Mesenchymal stem cell (in vitro differentiated cells and primary cell): ENCODE data around the gene DCDC2.
"Not testable (repeated sequence)": the region's sequence is repeated elsewhere in the genome, so short reads cannot be mapped to it uniquely, and the experiment has no call there.

Experiments
- DNase-seq: peaks from one replicate; pipeline ENCODE4 v3.0.0-alpha.2; 2013
- H2AFZ ChIP-seq: one replicate; pipeline ENCODE4 v1.6.1; 2013; ENCODE audit warnings: low read depth, mild to moderate bottlenecking, control low read depth, inconsistent platforms, low read length, moderate library complexity
- H2AK5ac ChIP-seq: 2 replicates; pipeline ENCODE4 v1.6.1; 2013; ENCODE audit warnings: low read length, moderate library complexity, mild to moderate bottlenecking, inconsistent platforms; ENCODE audit not compliant: severe bottlenecking
- H2BK120ac ChIP-seq: one replicate; pipeline ENCODE4 v1.6.1; 2013; ENCODE audit warnings: low read depth, mild to moderate bottlenecking, inconsistent platforms, low read length, moderate library complexity
- H2BK12ac ChIP-seq, 2 experiments: one replicate each; pipeline ENCODE4 v1.6.1; 2013; ENCODE audit warnings: inconsistent platforms in 2 of 2, low read length in 2 of 2, mild to moderate bottlenecking in 2 of 2, moderate library complexity in 2 of 2, control low read depth in 1 of 2
- H2BK15ac ChIP-seq: one replicate; pipeline ENCODE4 v1.6.1; 2013; ENCODE audit warnings: mild to moderate bottlenecking, low read depth, inconsistent platforms; ENCODE audit not compliant: poor library complexity, severe bottlenecking
- H2BK5ac ChIP-seq: 2 replicates; pipeline ENCODE4 v1.6.1; 2013; ENCODE audit warnings: low read depth, mild to moderate bottlenecking, low read length, control low read depth, inconsistent platforms; ENCODE audit not compliant: poor library complexity, severe bottlenecking
- H3K14ac ChIP-seq, 2 experiments: one replicate each; pipeline ENCODE4 v1.6.1; 2013; ENCODE audit warnings: inconsistent platforms in 2 of 2, low read length in 2 of 2, control low read depth in 1 of 2, mild to moderate bottlenecking in 1 of 2, moderate library complexity in 1 of 2
- H3K18ac ChIP-seq, 2 experiments: one replicate each; pipeline ENCODE4 v1.6.1; 2013; ENCODE audit warnings: inconsistent platforms in 2 of 2, low read length in 2 of 2, control low read depth in 1 of 2, low read depth in 1 of 2, mild to moderate bottlenecking in 1 of 2
- H3K23ac ChIP-seq, 2 experiments: one replicate each; pipeline ENCODE4 v1.6.1; 2013; ENCODE audit warnings: inconsistent platforms in 2 of 2, low read length in 2 of 2, mild to moderate bottlenecking in 2 of 2, moderate library complexity in 2 of 2, control low read depth in 1 of 2
- H3K27ac ChIP-seq: 2 replicates; pipeline ENCODE4 v1.5.1; 2013; ENCODE audit warnings: mild to moderate bottlenecking, moderate library complexity, low read length, control low read depth, inconsistent platforms; ENCODE audit not compliant: poor library complexity, severe bottlenecking
- H3K27me3 ChIP-seq, 2 experiments: 2 replicates each; pipeline versions ENCODE4 v1.6.1 to v1.7.0; 2013; ENCODE audit warnings: low read length in 2 of 2, mild to moderate bottlenecking in 2 of 2, moderate library complexity in 2 of 2, control low read depth in 1 of 2, inconsistent platforms in 1 of 2; ENCODE audit not compliant: control insufficient read depth in 1 of 2, insufficient read depth in 1 of 2
- H3K36me3 ChIP-seq, 2 experiments: 2 replicates each; pipeline versions ENCODE4 v1.6.1 to v1.7.0; 2013; ENCODE audit warnings: low read length in 2 of 2, control low read depth in 1 of 2, inconsistent platforms in 1 of 2, low read depth in 1 of 2, mild to moderate bottlenecking in 1 of 2; ENCODE audit not compliant: insufficient read depth in 2 of 2, control insufficient read depth in 1 of 2
- H3K4ac ChIP-seq, 2 experiments: one replicate each; pipeline ENCODE4 v1.6.1; 2013; ENCODE audit warnings: inconsistent platforms in 2 of 2, low read length in 2 of 2, mild to moderate bottlenecking in 2 of 2, moderate library complexity in 2 of 2, control low read depth in 1 of 2, low read depth in 1 of 2
- H3K4me1 ChIP-seq: 2 replicates; pipeline ENCODE4 v1.6.1; 2013; ENCODE audit warnings: low read depth, low read length, control low read depth; ENCODE audit not compliant: control insufficient read depth, insufficient read depth
- H3K4me2 ChIP-seq: 2 replicates; pipeline ENCODE4 v1.6.1; 2013; ENCODE audit warnings: low read length, mild to moderate bottlenecking, inconsistent platforms; ENCODE audit not compliant: poor library complexity, severe bottlenecking
- H3K4me3 ChIP-seq, 2 experiments: 2 replicates each; pipeline versions ENCODE4 v1.5.1 to v1.7.0; 2013; ENCODE audit warnings: low read length in 2 of 2, mild to moderate bottlenecking in 2 of 2, control low read depth in 1 of 2, low read depth in 1 of 2; ENCODE audit not compliant: insufficient read depth in 1 of 2
- H3K79me1 ChIP-seq: replicated peaks from 2 replicates; pipeline ENCODE4 v1.6.1; 2013; ENCODE audit warnings: mild to moderate bottlenecking, control low read depth, low read length, inconsistent platforms; ENCODE audit not compliant: poor library complexity, severe bottlenecking
- H3K9ac ChIP-seq: 2 replicates; pipeline ENCODE4 v1.7.0; 2013; ENCODE audit warnings: mild to moderate bottlenecking, low read length, moderate library complexity
- H3K9me3 ChIP-seq: 2 replicates; pipeline ENCODE4 v1.7.0; 2013; ENCODE audit warnings: mild to moderate bottlenecking, low read length; ENCODE audit not compliant: control insufficient read depth
- H4K8ac ChIP-seq: one replicate; pipeline ENCODE4 v1.6.1; 2013; ENCODE audit warnings: inconsistent platforms, mild to moderate bottlenecking, low read length, moderate library complexity
- H4K91ac ChIP-seq: one replicate; pipeline ENCODE4 v1.6.1; 2013; ENCODE audit warnings: mild to moderate bottlenecking, low read length, inconsistent platforms
- WGBS: methylation state at CpG from one replicate; pipeline ENCODE4 v1.1.7; 2013; ENCODE audit warnings: mixed read lengths; 5-methylcytosine and 5-hydroxymethylcytosine counted together

DCDC2 gene

DNA sequence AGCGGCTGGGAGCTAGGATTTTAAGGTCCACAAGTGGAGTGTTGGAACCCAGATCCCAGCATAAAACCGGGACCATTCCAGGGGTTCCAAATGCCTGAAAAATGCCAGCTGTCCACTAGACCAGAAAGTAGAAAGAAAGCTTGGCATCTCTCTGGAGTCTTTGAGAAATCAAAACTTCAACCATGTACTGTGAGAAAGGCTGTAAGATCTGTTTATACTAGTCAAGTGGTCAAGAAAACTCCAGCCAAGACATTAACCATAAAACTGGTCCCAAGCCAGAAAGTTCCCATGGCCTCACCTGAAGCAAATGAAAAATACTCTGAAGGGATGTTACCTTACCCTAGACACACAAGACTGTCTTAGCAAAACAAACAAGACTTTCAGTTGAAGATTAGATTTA, 112.6 kb downstream of the DCDC2 start:
- WGBS: 91% methylated on average over 2 of the region's 2 CpGs

DNA sequence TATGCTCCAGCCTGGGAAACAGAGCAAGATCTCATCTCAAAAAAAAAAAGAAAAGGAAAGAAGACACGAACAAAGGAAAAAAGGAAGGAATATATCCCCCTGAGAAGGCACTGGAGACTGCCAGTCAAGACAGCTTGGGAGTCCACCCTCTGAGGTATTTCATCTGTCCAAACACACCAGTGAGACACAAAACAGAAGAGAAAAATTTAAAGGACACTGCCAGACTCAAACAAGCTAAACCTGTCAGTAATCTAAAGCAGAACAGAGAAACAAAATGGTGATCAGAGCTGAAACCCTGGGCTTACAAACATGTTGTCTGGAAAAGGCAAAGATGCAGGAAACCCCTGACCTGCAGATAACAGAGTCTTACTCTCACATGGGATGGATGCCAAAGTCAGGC, 114.9 kb downstream of the DCDC2 start:
- Histone ChIP-seq H2AFZ (no peak overlapping the region), H3K27ac (no peak overlapping the region), H2AK5ac (no peak overlapping the region), H3K4me1 (peaks cover 5% of the 10 kb centered on the region), H3K36me3 (no peaks in the 10 kb centered on the region), H3K14ac (no peak overlapping the region), H3K79me1 (no peaks in the 10 kb centered on the region), H3K18ac (no peak overlapping the region), H4K8ac (no peak overlapping the region), H3K4me2 (no peak overlapping the region), H4K91ac (no peak overlapping the region), H3K9me3 (no peaks in the 10 kb centered on the region), H3K9ac (no peak overlapping the region), H2BK5ac (no peak overlapping the region), H2BK120ac (no peak overlapping the region), H3K27me3 (no peaks in the 10 kb centered on the region), H2BK15ac (no peak overlapping the region), H2BK12ac (no peak overlapping the region), H3K4ac (no peak overlapping the region), H3K23ac (no peak overlapping the region), H3K4me3 (no peak overlapping the region)
- no CpG with 5 or more reads among the region's 1 CpG for WGBS
- DNase-seq: no peak

More for the DNA sequence above, 112.6 kb downstream of the DCDC2 start:
- Histone ChIP-seq H2AFZ (no peak overlapping the region), H3K79me1 (no peaks in the 10 kb centered on the region), H3K14ac (no peak overlapping the region), H4K91ac (no peak overlapping the region), H3K36me3 (no peaks in the 10 kb centered on the region), H3K4me3 (no peak overlapping the region), H3K4me2 (no peak overlapping the region), H3K27ac (no peak overlapping the region), H3K23ac (no peak overlapping the region), H3K9ac (no peak overlapping the region), H2BK12ac (no peak overlapping the region), H2BK5ac (no peak overlapping the region), H3K18ac (no peak overlapping the region), H2BK120ac (no peak overlapping the region), H3K4ac (no peak overlapping the region), H3K27me3 (no peaks in the 10 kb centered on the region), H2AK5ac (no peak overlapping the region), H3K9me3 (no peaks in the 10 kb centered on the region), H4K8ac (no peak overlapping the region), H3K4me1 (peaks cover 5% of the 10 kb centered on the region), H2BK15ac (no peak overlapping the region)
- no peak for DNase-seq

- not testable (repeated sequence) for H3K27me3 ChIP-seq, H3K4me3 ChIP-seq, H3K9me3 ChIP-seq, H2AK5ac ChIP-seq, H3K14ac ChIP-seq, H2BK15ac ChIP-seq, H3K27ac ChIP-seq, H2AFZ ChIP-seq, H3K18ac ChIP-seq, H3K4ac ChIP-seq, H3K4me2 ChIP-seq, H3K4me1 ChIP-seq, H4K91ac ChIP-seq, H2BK120ac ChIP-seq, H3K79me1 ChIP-seq, H3K9ac ChIP-seq, H3K23ac ChIP-seq, H3K36me3 ChIP-seq, H2BK5ac ChIP-seq, DNase-seq, H4K8ac ChIP-seq, H2BK12ac ChIP-seq
- 62% methylated on average over 1 of the region's 1 CpG for WGBS
Observed at GRCh38 chr6:24241779-24242178, 116.1 kb downstream of the DCDC2 start.

GRCh38 chr6:24240943-24241342, 116.9 kb downstream of the DCDC2 start:
- no peak overlapping the region for H2AK5ac ChIP-seq
- H3K27me3 ChIP-seq: no peaks in the 10 kb centered on the region
- H2AFZ ChIP-seq: no peak overlapping the region
- no peaks in the 10 kb centered on the region for H3K9me3 ChIP-seq
- no peak overlapping the region for H2BK12ac ChIP-seq
- H2BK5ac ChIP-seq: no peak overlapping the region
- DNase-seq: no peak
- no peak overlapping the region for H3K4me2 ChIP-seq
- no peak overlapping the region for H3K14ac ChIP-seq
- no peak overlapping the region for H2BK120ac ChIP-seq
- no peaks in the 10 kb centered on the region for H3K79me1 ChIP-seq
- H3K36me3 ChIP-seq: no peaks in the 10 kb centered on the region
- H4K91ac ChIP-seq: no peak overlapping the region
- no peak overlapping the region for H4K8ac ChIP-seq
- no peak overlapping the region for H3K23ac ChIP-seq
- no peak overlapping the region for H3K4ac ChIP-seq
- WGBS: 74% methylated on average over 1 of the region's 2 CpGs
- H3K18ac ChIP-seq: no peak overlapping the region
- H3K4me1 ChIP-seq: peaks cover 5% of the 10 kb centered on the region
- no peak overlapping the region for H2BK15ac ChIP-seq
- H3K27ac ChIP-seq: no peak overlapping the region
- H3K4me3 ChIP-seq: no peak overlapping the region
- no peak overlapping the region for H3K9ac ChIP-seq
